ENCODE measurements around the gene BRD3.

Gene BRD3

GRCh38 chr9:134066526-134066912 is 1.3 kb downstream of the BRD3 start:
- no peak for DNase-seq

- DNase-seq: no peak
Observed at GRCh38 chr9:134065612-134066419, 2.0 kb downstream of the BRD3 start.

GRCh38 chr9:134064711-134065110 is 3.1 kb downstream of the BRD3 start:
- DNase-seq: no peak

GRCh38 chr9:134063571-134064450 is 4.0 kb downstream of the BRD3 start:
- no peak for DNase-seq

GRCh38 chr9:134063088-134063570 is 4.7 kb downstream of the BRD3 start:
- DNase-seq: no peak

GRCh38 chr9:134062461-134063087 is 5.3 kb downstream of the BRD3 start:
- DNase-seq: no peak

- DNase-seq: no peak
Observed at GRCh38 chr9:134061688-134062371, 6.0 kb downstream of the BRD3 start.

GRCh38 chr9:134061019-134061687 is 6.7 kb downstream of the BRD3 start:
- no peak for DNase-seq

GRCh38 chr9:134060546-134060945 is 7.3 kb downstream of the BRD3 start:
- no peak for DNase-seq

GRCh38 chr9:134059661-134060395 is 8.0 kb downstream of the BRD3 start:
- DNase-seq: no peak

GRCh38 chr9:134059188-134059641 is 8.6 kb downstream of the BRD3 start:
- DNase-seq: no peak

GRCh38 chr9:134058716-134059115 is 9.1 kb downstream of the BRD3 start:
- no peak for DNase-seq

GRCh38 chr9:134057751-134058701 is 9.8 kb downstream of the BRD3 start:
- DNase-seq: no peak

- no peak for DNase-seq
Observed at GRCh38 chr9:134057307-134057657, 10.5 kb downstream of the BRD3 start.

- no peak for DNase-seq
Observed at GRCh38 chr9:134056483-134057306, 11.1 kb downstream of the BRD3 start.

- DNase-seq: no peak
Observed at GRCh38 chr9:134055981-134056461, 11.8 kb downstream of the BRD3 start.

GRCh38 chr9:134054891-134055811 is 12.7 kb downstream of the BRD3 start:
- no peak for DNase-seq

All from NCI-H510A (cell line).